Left ventricle myocardium inferior (tissue), 1 donor: ENCODE measurements around the gene SCMH1. TPM values are rescaled to one million over a fixed set of nuclear protein-coding genes. Genes with fewer than 3 reads are reported as not detected.
"Not testable (repeated sequence)": the region's sequence is repeated elsewhere in the genome, so short reads cannot be mapped to it uniquely, and the experiment has no call there.

ENCODE experiments used
- DNase-seq: peaks from one replicate; pipeline ENCODE4 v3.0.0-alpha.2; 2020
- H3K27ac ChIP-seq: fragments of 200-600 bp; replicated peaks from 2 replicates; pipeline ENCODE4 v1.8.0; 2021
- H3K27me3 ChIP-seq: fragments of 200-600 bp; 2 replicates; pipeline ENCODE4 v1.8.0; 2021; ENCODE audit warnings: low read depth
- H3K36me3 ChIP-seq: fragments of 200-600 bp; 2 replicates; pipeline ENCODE4 v1.8.0; 2021
- H3K4me1 ChIP-seq: fragments of 200-600 bp; 2 replicates; pipeline ENCODE4 v1.8.0; 2021
- H3K4me3 ChIP-seq: fragments of 200-600 bp; 2 replicates; pipeline ENCODE4 v1.8.0; 2021; ENCODE audit warnings: mild to moderate bottlenecking, moderate library complexity
- H3K9me3 ChIP-seq: fragments of 200-600 bp; replicated peaks from 2 replicates; pipeline ENCODE4 v1.8.0; 2021
- intact Hi-C: fragments of 100-400 bp; cut with micrococcal nuclease; formaldehyde crosslinking; loops from one replicate; pipeline ENCODE4 v1.11.0; 2022
- total RNA-seq: library from RNA; stranded (reverse); fragmentation: NEBNext Ultra II Directional; extraction: Animal tissue kit (Norgen Biotek cat#: 25700); gene quantifications from one replicate; pipeline ENCODE4 v1.2.1, GENCODE V29; 2021
- TF ChIP-seq, protein P1 (sequence below): fragments of 200-600 bp; IDR thresholded peaks from 2 replicates; pipeline ENCODE4 v1.8.0; 2021; ENCODE audit warnings: antibody characterized with exemption, mild to moderate bottlenecking, borderline replicate concordance
- donor health status: DM: no; HTN: yes; CAD: no; lungs with severe emphysema.

The SCMH1 gene
- total RNA-seq, 1 donor from 2014 or later: 48.1 TPM

DNA sequence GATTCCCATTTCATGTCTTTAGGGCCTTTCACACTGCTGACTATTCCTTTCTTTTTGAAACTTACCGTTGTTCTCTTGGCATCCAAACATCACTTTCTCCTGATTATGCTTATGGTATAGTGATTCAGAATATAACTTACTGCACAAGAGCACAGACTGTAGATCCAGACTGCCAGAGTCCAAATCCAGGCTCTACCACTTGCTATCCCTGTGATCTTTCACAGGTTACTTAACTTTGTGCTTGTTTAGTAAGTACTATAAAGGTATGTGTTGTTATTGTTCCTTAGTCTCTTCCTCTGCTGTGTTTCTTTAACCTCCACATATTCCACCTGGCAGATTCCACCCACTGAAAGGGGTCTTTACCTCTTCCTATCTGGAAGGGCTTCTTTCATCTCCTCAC is 8.4 kb downstream of the SCMH1 start:
- H3K36me3 ChIP-seq: no peaks in the 10 kb centered on the region
- intact Hi-C loops: no loop called here
- TF ChIP-seq, protein P1, sequence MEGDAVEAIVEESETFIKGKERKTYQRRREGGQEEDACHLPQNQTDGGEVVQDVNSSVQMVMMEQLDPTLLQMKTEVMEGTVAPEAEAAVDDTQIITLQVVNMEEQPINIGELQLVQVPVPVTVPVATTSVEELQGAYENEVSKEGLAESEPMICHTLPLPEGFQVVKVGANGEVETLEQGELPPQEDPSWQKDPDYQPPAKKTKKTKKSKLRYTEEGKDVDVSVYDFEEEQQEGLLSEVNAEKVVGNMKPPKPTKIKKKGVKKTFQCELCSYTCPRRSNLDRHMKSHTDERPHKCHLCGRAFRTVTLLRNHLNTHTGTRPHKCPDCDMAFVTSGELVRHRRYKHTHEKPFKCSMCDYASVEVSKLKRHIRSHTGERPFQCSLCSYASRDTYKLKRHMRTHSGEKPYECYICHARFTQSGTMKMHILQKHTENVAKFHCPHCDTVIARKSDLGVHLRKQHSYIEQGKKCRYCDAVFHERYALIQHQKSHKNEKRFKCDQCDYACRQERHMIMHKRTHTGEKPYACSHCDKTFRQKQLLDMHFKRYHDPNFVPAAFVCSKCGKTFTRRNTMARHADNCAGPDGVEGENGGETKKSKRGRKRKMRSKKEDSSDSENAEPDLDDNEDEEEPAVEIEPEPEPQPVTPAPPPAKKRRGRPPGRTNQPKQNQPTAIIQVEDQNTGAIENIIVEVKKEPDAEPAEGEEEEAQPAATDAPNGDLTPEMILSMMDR: no peak
- H3K4me3 ChIP-seq: no peak overlapping the region
- no peaks in the 10 kb centered on the region for H3K27me3 ChIP-seq
- DNase-seq: no peak
- H3K9me3 ChIP-seq: no peaks in the 10 kb centered on the region
- no peak overlapping the region for H3K27ac ChIP-seq
- peaks cover 58% of the 10 kb centered on the region for H3K4me1 ChIP-seq

DNA sequence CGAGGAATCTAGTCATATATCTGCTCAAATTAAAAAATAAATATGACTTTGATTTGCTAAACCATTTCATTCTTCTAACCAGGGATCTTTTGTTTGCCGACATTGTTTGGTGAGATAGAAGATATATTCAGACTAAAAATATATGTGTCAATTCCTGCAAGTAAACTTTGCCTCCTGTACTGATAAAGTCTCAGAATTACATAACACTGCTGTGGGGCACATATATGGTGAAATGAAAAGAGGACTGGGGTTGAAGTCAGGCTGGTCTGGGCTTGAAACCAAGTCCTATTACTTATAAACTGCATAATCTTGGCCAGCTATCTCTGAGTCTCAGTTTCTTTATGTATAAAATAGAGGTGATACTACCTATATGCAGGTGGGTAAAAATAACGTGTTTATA is 9.8 kb downstream of the SCMH1 start:
- H3K9me3 ChIP-seq: no peaks in the 10 kb centered on the region
- intact Hi-C loops: no loop called here
- H3K4me1 ChIP-seq: peaks cover 48% of the 10 kb centered on the region
- H3K4me3 ChIP-seq: no peak overlapping the region
- no peak for DNase-seq
- no peak overlapping the region for H3K27ac ChIP-seq
- TF ChIP-seq, protein P1: no peak
- no peaks in the 10 kb centered on the region for H3K36me3 ChIP-seq
- H3K27me3 ChIP-seq: no peaks in the 10 kb centered on the region

DNA sequence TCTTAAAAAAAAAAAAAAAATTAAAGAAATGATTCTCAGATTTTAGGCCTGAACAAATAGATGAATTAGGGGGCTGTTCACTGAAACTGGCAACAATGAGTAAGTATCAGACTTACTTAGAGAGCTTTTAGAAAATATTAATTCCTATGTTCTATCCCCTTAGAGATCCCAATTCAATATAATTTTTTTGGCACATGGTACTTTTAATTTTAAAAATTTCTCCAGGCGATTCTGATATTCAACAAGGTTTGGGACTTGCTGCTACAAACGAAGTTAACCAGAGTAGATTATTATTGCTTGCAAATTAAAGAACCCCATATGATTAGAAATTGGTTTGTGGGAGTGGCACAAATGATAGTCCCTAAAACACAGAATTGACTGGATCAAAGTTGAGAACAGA is 11.4 kb downstream of the SCMH1 start:
- no peak overlapping the region for H3K4me3 ChIP-seq
- intact Hi-C loops: no loop called here
- no peak for DNase-seq
- peaks cover 47% of the 10 kb centered on the region for H3K4me1 ChIP-seq
- no peaks in the 10 kb centered on the region for H3K36me3 ChIP-seq
- TF ChIP-seq, protein P1: no peak
- no peaks in the 10 kb centered on the region for H3K9me3 ChIP-seq
- no peaks in the 10 kb centered on the region for H3K27me3 ChIP-seq
- H3K27ac ChIP-seq: no peak overlapping the region

DNA sequence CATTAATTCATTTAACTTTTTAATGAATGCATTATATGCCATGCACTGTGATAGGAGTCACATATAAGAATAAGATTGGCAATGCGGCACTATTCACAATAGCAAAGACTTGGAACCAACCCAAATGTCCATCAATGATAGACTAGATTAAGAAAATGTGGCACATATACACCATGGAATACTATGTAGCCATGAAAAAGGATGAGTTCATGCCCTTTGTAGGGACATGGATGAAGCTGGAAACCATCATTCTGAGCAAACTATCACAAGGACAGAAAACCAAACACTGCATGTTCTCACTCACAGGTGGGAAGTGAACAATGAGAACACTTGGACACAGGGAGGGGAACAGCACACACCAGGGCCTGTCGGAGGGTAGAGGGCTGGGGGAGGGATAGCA is 12.9 kb downstream of the SCMH1 start:
- H3K36me3 ChIP-seq, H3K27ac ChIP-seq, DNase-seq, intact Hi-C loops, H3K4me3 ChIP-seq, H3K9me3 ChIP-seq, H3K27me3 ChIP-seq: not testable (repeated sequence)
- H3K4me1 ChIP-seq: peaks cover 39% of the 10 kb centered on the region

DNA sequence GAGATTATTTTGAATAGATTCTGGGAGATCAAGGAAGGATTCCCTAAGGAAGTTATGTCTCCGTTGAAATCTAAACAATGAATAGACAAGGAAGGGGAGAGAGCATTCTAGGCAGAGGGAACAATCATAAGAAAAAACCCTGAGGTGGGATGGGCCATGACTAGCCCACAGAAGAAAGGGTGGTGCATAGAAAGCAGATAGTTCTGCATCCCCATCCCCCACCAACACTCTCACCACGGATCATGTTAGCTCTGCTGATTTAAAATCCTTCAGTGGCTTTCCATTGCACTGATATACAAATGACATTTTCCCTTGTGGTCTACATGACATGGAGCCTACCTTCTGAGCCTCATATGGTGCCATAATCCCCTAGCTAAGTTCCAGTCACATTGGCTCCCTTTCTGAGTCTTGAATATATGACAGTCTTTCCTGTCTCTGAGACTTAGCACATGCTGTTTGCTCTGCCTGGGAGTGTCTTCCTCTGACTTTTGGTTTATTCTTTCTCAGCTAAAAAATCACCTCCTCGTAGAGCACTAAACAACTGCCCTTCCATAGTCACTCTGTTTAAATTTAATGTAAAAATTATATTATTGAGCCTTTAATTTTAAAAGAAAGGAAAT is 15.2 kb downstream of the SCMH1 start:
- no peak for DNase-seq
- intact Hi-C loops: no loop called here
- TF ChIP-seq, protein P1: no peak
- Histone ChIP-seq H3K36me3 (no peaks in the 10 kb centered on the region), H3K9me3 (no peaks in the 10 kb centered on the region), H3K27me3 (no peaks in the 10 kb centered on the region), H3K4me3 (no peak overlapping the region), H3K27ac (no peak overlapping the region), H3K4me1 (peaks cover 29% of the 10 kb centered on the region)

DNA sequence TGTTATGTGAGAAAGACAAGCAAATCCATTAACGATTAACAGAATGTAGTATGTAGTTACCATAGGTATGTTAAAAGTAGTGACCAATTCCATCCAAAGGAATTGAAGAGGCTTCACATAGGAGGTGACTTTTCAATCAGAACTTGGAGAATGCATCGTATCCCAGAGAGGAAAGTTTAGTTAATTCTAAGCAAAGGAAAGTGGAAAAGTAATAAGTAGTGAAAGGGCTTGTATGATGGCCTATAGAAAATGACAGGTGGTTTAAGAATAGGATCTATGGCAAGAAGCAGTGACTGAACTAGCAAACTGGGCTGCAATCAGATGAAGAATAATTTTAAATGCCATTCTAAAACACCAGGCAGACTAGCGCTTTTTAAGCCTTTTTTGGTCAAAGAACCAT is 16.6 kb downstream of the SCMH1 start:
- DNase-seq: no peak
- peaks cover 29% of the 10 kb centered on the region for H3K4me1 ChIP-seq
- H3K4me3 ChIP-seq: no peak overlapping the region
- H3K36me3 ChIP-seq: no peaks in the 10 kb centered on the region
- intact Hi-C loops: no loop called here
- TF ChIP-seq, protein P1: no peak
- H3K27ac ChIP-seq: no peak overlapping the region
- no peaks in the 10 kb centered on the region for H3K9me3 ChIP-seq
- H3K27me3 ChIP-seq: no peaks in the 10 kb centered on the region
